Stimulated activated CD8-positive, alpha-beta memory T cell treated with anti-CD3 and anti-CD28 coated beads, Interleukin-4, amount 100 ng/mL, for 24 hours (primary cell): ENCODE measurements around the gene MT1H.

Source experiments
- DNase-seq: peaks from one replicate; pipeline ENCODE4 v3.0.0-alpha.2; 2020; ENCODE audit warnings: low read depth

Gene MT1H

GRCh38 chr16:56636616-56637413, 32.8 kb upstream of the MT1H start:
- no peak for DNase-seq

GRCh38 chr16:56637814-56638750, 31.5 kb upstream of the MT1H start, which contains the start of gene MT1A:
MT1A (plus strand) TSS chr16:56638666; CDS start chr16:56638739, 73 bp downstream.
- no peak for DNase-seq

- DNase-seq: no peak
Measured at GRCh38 chr16:56639045-56639444, 30.6 kb upstream of the MT1H start.

GRCh38 chr16:56640076-56640475, 29.5 kb upstream of the MT1H start:
- no peak for DNase-seq

- DNase-seq: no peak
Measured at GRCh38 chr16:56641166-56641565, 28.4 kb upstream of the MT1H start.

GRCh38 chr16:56643080-56643778, 26.4 kb upstream of the MT1H start:
- peak; percentile 78 for DNase-seq

GRCh38 chr16:56643833-56644232, 25.8 kb upstream of the MT1H start:
- DNase-seq: no peak

GRCh38 chr16:56645311-56645710, 24.3 kb upstream of the MT1H start:
- no peak for DNase-seq

- DNase-seq: no peak
Measured at GRCh38 chr16:56645838-56646237, 23.8 kb upstream of the MT1H start.

- DNase-seq: no peak
Measured at GRCh38 chr16:56647641-56648431, 21.8 kb upstream of the MT1H start.

GRCh38 chr16:56649271-56649670, 20.3 kb upstream of the MT1H start:
- DNase-seq: no peak

- no peak for DNase-seq
Measured at GRCh38 chr16:56649820-56650219, 19.8 kb upstream of the MT1H start.

- no peak for DNase-seq
Measured at GRCh38 chr16:56651586-56651985, 18.0 kb upstream of the MT1H start, which contains the start of gene MT1B. MT1B (plus strand) TSS chr16:56651886; CDS start chr16:56651954, 68 bp downstream.

GRCh38 chr16:56652600-56652999, 17.0 kb upstream of the MT1H start:
- DNase-seq: no peak

GRCh38 chr16:56653218-56653617, 16.4 kb upstream of the MT1H start:
- no peak for DNase-seq

- peak; percentile 61 for DNase-seq
Measured at GRCh38 chr16:56657555-56658326, 11.9 kb upstream of the MT1H start, which contains the start of gene MT1F. MT1F (plus strand) TSS chr16:56657959; CDS start chr16:56658059, 100 bp downstream.

GRCh38 chr16:56658327-56658875, 11.2 kb upstream of the MT1H start:
- no peak for DNase-seq

- DNase-seq: peak; percentile 28
Measured at GRCh38 chr16:56662357-56663354, 7.0 kb upstream of the MT1H start.

GRCh38 chr16:56664506-56664905, 5.1 kb upstream of the MT1H start:
- DNase-seq: no peak
